ENCODE measurements around the gene CDH4. TPM values are rescaled to one million over a fixed set of nuclear protein-coding genes. Genes with fewer than 3 reads are reported as not detected.

Gene CDH4
- total RNA-seq, 4 donors from 2014 or later: 0.71 to 4.2 (median 2.9) TPM

- TF ChIP-seq CTCF (IDR thresholded peaks at IDR 0.05) (no peak), POLR2A (IDR thresholded peaks at IDR 0.05) (no peak)
- no peak for DNase-seq (ENCODE audit: low spot score in 2 of 2)
- intact Hi-C loops (cut with DNase I; ENCODE audit: low total_unique reads): no loop called here
- WGBS, 2 donors: 81% methylated on average over 22 to 23 of the region's 23 CpGs
- no peak overlapping the region for H3K4me3 ChIP-seq (ENCODE audit: low read depth, poor library complexity, severe bottlenecking)
Observed at GRCh38 chr20:61738601-61739069, 486.6 kb downstream of the CDH4 start.

- DNase-seq (ENCODE audit: low spot score in 2 of 2): no peak
- WGBS, 2 donors: 91 to 92% methylated on average over 19 of the region's 19 CpGs
- TF ChIP-seq POLR2A (IDR thresholded peaks at IDR 0.05) (no peak), CTCF (IDR thresholded peaks at IDR 0.05) (no peak)
- H3K4me3 ChIP-seq (ENCODE audit: low read depth, poor library complexity, severe bottlenecking): no peak overlapping the region
- intact Hi-C loops (cut with DNase I; ENCODE audit: low total_unique reads): no loop called here
Observed at GRCh38 chr20:61739086-61739831, 487.2 kb downstream of the CDH4 start.

GRCh38 chr20:61739832-61740118 lies 487.7 kb downstream of the CDH4 start:
- no peak for DNase-seq (ENCODE audit: low spot score in 2 of 2)
- intact Hi-C loops (cut with DNase I; ENCODE audit: low total_unique reads): no loop called here
- TF ChIP-seq POLR2A (IDR thresholded peaks at IDR 0.05) (no peak), CTCF (IDR thresholded peaks at IDR 0.05) (no peak)
- 86 to 93% methylated on average over 8 of the region's 8 CpGs for WGBS, 2 donors
- H3K4me3 ChIP-seq (ENCODE audit: low read depth, poor library complexity, severe bottlenecking): no peak overlapping the region

- TF ChIP-seq CTCF (IDR thresholded peaks at IDR 0.05): no peak
- intact Hi-C loops (cut with DNase I; ENCODE audit: low total_unique reads): no loop called here
- 70 to 75% methylated on average over 16 of the region's 16 CpGs for whole genome bisulfite sequencing, 2 donors
- no peak for DNase-seq (ENCODE audit: low spot score in 2 of 2)
- no peak overlapping the region for H3K4me3 ChIP-seq (ENCODE audit: low read depth, poor library complexity, severe bottlenecking)
Observed at GRCh38 chr20:61742097-61742825, 490.2 kb downstream of the CDH4 start.

- no peak for DNase-seq (ENCODE audit: low spot score in 2 of 2)
- no peak overlapping the region for H3K4me3 ChIP-seq (ENCODE audit: low read depth, poor library complexity, severe bottlenecking)
- TF ChIP-seq CTCF (IDR thresholded peaks at IDR 0.05) (no peak), POLR2A (IDR thresholded peaks at IDR 0.05) (no peak)
- WGBS, 2 donors: 91 to 93% methylated on average over 13 to 14 of the region's 16 CpGs
- intact Hi-C loops (cut with DNase I; ENCODE audit: low total_unique reads): no loop called here
Observed at GRCh38 chr20:61743606-61744005, 491.5 kb downstream of the CDH4 start.
